GM19025 (cell line): ENCODE measurements around the gene PRELID1.

Experiments used
- ATAC-seq: cut with Tn5 transposase; IDR thresholded peaks from one replicate; pipeline ENCODE4 v1.9.1; 2021; ENCODE audit warnings: mild to moderate bottlenecking, low read depth, moderate library complexity; ENCODE audit not compliant: unreplicated experiment

The PRELID1 gene

DNA sequence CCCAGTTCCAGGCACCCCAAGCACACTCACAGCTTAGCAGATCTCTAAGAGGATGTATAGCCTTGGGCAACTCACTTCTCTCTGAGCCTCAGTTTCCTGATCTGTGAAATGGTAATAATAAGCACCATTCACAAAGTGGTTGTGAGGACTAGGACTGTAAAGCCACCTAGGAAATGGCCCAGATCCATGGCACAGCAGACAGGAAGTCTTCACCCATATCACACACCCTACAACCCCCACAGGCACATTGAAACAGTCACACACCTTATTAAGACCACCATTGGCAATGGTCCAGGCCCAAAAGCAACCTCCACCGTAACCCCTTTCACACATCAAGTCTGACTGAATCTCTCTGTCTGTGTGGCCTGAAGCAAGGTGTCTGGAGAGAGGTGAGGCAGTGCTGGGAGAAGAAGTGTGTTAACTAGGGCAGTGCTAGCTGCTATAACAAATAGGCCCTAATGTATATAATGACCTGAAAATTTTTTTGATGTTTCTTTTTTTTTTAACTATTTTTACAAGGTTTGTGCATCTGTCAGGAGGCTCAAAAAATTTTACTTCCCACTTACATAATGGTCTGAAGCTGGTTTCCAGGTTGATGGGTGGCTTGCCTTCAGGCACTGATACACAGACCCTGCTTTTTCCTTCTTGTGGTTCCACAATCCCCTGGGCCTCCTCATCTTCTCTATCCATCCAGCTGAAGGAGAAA lies 51.7 kb downstream of the PRELID1 start:
- ATAC-seq: no peak

DNA sequence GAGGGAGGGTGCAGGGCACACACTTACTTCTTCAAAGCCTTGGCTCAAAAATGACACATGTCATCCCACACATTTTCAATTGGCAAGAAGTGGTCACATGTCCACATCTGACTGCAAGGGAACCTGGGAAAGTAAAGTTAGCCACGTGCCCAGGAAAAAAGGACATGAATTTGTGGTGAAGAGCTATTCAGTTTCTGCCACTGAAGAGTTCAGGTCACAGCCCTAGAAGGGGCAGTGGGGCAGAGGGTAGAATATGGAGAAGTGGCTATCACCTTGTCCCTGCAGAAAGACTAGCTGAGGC lies 52.2 kb downstream of the PRELID1 start:
- no peak for ATAC-seq
